GM12872 (cell line): ENCODE data around the gene GAGE12E.
"Not testable (repeated sequence)": the region's sequence is repeated elsewhere in the genome, so short reads cannot be mapped to it uniquely, and the experiment has no call there.

Experiments
- TF ChIP-seq, protein P1 (sequence below): IDR thresholded peaks from 3 replicates; pipeline ENCODE4 v1.5.1; 2011; ENCODE audit warnings: low read depth, mild to moderate bottlenecking, low read length, moderate library complexity; ENCODE audit not compliant: insufficient read depth

The GAGE12E gene

DNA sequence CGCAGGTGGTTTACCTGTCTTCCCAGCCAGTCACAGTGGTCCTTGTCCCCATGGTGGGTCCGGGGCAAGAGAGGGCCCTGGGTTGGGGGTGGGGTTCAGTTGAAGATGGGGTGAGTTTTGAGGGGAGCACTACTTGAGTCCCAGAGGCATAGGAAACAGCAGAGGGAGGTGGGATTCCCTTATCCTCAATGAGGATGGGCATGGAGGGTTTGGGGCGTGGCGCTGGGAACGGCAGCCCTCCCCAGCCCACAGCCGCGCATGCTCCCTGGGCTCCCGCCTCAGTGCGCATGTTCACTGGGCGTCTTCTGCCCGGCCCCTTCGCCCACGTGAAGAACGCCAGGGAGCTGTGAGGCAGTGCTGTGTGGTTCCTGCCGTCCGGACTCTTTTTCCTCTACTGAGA, 47.6 kb downstream of the GAGE12E start, which contains the start of gene GAGE1:
Gene GAGE1 (plus strand): TSS at position 301 of the 400 bp plus-strand sequence. CDS start 1,155 bp downstream, outside the sequence.
- TF ChIP-seq, protein P1, sequence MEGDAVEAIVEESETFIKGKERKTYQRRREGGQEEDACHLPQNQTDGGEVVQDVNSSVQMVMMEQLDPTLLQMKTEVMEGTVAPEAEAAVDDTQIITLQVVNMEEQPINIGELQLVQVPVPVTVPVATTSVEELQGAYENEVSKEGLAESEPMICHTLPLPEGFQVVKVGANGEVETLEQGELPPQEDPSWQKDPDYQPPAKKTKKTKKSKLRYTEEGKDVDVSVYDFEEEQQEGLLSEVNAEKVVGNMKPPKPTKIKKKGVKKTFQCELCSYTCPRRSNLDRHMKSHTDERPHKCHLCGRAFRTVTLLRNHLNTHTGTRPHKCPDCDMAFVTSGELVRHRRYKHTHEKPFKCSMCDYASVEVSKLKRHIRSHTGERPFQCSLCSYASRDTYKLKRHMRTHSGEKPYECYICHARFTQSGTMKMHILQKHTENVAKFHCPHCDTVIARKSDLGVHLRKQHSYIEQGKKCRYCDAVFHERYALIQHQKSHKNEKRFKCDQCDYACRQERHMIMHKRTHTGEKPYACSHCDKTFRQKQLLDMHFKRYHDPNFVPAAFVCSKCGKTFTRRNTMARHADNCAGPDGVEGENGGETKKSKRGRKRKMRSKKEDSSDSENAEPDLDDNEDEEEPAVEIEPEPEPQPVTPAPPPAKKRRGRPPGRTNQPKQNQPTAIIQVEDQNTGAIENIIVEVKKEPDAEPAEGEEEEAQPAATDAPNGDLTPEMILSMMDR: not testable (repeated sequence)
